ENCODE data around the gene WNK3.
"Not testable (repeated sequence)": the region's sequence is repeated elsewhere in the genome, so short reads cannot be mapped to it uniquely, and the experiment has no call there.

WNK3 gene
- 1.9 to 3.2 (median 2.8) reads per million in 3 experiments for total RNA-seq

GRCh38 chrX:54357414-54358377 lies at the start of gene WNK3:
WNK3 (minus strand) TSS chrX:54358046.
- DNase-seq: peak; percentile 15

DNA sequence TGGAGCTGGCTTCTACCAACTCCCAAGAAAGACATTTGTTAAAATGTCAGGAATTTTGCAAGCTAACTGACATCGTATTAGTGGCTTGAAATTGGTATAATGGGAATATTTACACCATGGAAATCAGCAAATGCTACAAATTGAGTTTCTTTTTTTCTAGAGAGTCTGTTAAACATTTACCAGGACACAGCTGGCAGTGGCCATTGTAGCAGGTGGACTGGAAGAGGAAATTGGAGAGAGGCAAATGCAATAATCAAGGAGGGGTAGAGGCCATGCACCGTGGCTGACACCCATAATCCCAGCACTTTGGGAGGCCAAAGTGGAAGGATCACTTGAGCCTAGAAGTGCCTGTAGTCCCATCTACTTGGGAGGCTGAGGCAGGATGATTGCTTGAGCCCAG lies 49.4 kb upstream of the WNK3 start:
- DNase-seq: no peak

DNA sequence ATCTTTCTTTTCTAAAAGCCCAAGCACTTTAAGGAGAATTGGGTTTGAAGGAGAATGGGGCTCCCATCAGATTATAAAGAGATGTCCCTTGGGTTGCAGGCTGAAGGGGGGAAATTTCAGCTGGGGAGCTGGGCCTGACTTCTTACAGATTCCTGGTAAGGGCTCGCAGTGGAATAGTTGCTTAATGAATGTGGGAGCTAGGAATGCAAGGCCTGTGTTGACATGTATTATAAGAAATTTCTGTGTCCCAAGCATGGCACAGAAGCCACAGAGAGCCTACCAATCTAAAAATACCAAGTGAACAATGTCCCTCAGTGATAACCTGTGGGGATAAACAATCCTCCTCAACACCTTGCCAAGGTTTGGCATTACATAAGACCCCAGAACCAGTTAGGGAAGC lies 39.3 kb upstream of the WNK3 start:
- DNase-seq: no peak

GRCh38 chrX:54386314-54386713 lies 28.5 kb upstream of the WNK3 start:
- DNase-seq: no peak

DNA sequence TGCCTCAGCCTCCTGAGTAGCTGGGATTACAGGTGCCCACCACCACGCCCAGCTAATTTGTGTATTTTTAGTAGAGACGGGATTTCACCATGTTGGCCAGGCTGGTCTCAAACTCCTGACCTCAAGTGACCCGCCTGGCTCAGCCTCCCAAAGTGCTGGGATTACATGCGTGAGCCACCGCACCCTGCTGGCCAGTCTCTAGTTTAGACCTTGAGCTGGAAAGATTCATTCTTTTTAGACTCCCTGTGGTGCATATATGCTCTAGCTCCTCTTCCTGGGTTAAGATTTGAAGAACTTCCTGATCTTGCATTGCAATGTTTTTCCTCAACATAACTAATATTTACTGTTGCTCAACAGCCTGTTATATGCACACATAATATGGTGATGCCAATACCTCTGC lies 26.8 kb upstream of the WNK3 start:
- DNase-seq: not testable (repeated sequence)

- no peak for DNase-seq
Measured at GRCh38 chrX:54359408-54359807, 1.6 kb upstream of the WNK3 start.

- DNase-seq: peak; percentile 30
Measured at GRCh38 chrX:54358424-54359211, 772 bp upstream of the WNK3 start.

DNA sequence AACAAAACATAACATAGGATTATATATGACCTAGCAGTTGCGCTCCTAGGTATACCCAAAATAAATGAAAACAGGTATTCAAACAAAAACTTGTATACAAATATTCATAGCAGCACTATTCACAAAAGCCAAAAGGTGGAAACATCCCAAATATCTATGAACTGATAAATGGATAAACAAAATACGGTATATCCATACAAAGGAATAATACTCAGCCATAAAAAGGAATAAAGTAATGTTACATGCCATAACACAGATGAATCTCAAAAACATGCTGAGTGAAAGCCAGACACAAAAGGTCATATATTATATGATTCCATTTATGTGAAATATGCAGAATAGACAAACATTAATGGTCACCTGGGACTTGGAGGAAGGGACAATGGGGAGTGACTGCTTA lies 5.2 kb downstream of the WNK3 start:
- no peak for DNase-seq

GRCh38 chrX:54337383-54337782 lies 20.5 kb downstream of the WNK3 start:
- DNase-seq: not testable (repeated sequence)

GRCh38 chrX:54325077-54325476 lies 32.8 kb downstream of the WNK3 start:
- DNase-seq: no peak

- DNase-seq: no peak
Measured at GRCh38 chrX:54320067-54320466, 37.8 kb downstream of the WNK3 start.

GRCh38 chrX:54306379-54306778 lies 51.5 kb downstream of the WNK3 start:
- DNase-seq: no peak

- DNase-seq: no peak
Measured at GRCh38 chrX:54301516-54301915, 56.3 kb downstream of the WNK3 start.

DNA sequence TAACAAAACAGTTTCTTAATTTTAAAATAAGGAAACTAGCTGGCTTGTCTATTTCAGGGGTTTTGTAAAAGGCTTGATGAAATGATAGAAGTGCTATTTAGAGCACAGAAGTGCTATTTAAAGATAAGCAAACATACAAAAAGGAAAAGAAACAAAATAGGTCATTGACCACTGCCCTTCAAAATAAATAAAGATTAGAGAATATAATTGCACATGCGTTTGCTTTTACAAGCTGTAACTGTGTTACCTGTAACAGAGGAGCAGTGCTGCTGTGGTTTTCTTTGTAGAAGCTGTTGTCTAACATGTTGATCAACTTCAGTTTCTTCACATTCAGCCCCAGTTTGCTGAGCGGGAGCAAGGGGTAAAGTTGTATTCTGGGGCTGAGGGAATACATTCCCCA lies 63.5 kb downstream of the WNK3 start:
- no peak for DNase-seq

DNA sequence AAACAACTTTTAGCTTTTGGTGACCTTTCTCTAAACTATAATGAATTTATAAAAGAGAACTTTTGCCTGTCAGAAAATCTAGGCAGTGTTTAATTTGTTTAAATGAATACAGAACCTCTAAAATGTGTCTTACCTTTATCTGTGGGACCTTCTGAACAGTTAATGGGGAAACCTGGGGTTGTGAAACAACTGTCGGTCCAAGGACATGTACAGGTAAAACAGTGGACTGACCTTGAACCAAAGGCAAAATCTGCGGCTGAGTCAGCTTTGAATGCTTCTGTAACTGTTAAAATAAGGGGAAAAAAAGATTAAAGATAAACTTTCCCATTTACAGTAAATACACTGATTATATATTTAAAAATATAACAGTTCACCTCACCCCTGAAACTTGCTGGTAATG lies 65.1 kb downstream of the WNK3 start:
- DNase-seq: no peak

DNA sequence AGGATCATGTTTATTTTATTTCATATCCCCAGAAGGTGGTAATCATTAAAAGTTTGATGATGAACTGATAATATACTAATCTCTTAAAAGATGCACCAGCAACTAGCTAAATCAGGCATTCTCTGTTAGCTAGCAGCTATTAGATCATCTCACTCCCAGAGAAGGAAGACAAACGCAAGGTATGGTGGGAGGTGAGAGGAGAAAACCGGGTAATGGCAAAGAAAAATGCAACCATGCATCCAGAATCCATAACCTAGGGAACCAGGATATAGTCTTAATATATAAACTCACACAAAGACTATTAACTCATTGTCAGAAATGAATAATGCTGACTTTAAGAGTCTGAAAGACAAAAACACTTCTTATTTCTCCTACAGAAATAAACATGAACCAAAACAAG lies 66.1 kb downstream of the WNK3 start:
- DNase-seq: no peak

DNA sequence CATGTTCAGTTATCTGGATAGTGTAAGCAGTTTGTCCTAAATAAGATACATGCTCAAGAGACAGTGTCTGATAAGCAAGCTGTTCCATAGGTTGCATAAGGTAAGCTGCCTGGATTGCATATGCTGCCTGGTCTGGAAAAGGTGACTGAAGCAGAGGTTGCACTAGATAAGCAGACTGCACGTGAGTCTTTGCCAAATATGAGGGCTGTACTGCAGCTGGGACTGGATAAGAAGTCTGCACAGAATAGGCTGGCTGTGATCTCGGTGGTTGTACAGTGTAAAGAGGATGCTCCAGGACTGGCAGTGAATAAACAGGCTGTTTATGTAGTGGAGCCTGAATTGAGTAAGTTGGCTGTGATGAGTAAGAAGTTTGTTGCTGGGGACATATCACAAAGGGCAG lies 68.9 kb downstream of the WNK3 start:
- no peak for DNase-seq

GRCh38 chrX:54288277-54288676 lies 69.6 kb downstream of the WNK3 start:
- no peak for DNase-seq

GRCh38 chrX:54281676-54282075 lies 76.2 kb downstream of the WNK3 start:
- DNase-seq: no peak

DNA sequence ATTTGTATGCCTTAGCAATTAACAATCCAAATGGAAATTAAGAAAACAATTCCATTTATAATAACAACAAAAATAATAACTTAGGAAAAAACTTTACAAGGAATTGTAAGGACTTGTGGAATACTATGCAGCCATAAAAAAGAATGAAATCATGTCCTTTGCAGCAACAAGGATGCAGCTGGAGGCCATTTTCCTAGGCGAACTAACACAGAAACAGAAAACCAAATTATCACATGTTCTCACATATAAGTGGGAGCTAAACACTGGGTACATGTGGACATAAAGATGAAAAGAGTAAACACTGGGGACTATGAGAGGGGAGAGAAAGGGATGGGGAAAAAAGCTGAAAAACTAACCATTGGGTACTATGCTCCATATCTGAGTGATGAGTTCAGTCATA lies 77.4 kb downstream of the WNK3 start:
- no peak for DNase-seq

DNA sequence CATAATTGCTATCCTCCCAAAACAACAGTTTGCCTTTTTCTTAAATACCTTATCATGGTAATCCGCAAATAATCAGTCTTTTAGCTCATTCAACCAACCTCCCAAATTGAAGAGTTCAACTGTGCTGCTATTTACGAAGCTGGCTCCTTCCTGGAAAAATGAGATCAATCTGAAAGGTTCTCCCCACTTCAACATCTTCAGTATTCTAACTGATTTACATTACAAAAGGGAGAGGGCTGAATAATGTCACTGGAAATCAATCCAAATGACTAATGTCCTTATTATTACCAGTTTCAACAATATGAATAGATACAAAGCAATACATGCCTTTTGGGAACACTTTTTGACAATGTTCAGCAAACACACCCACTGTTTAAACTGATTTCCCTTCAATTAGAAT lies 86.2 kb downstream of the WNK3 start:
- DNase-seq: no peak

GRCh38 chrX:54248309-54248708 lies 109.5 kb downstream of the WNK3 start:
- DNase-seq: peak; percentile 1

DNA sequence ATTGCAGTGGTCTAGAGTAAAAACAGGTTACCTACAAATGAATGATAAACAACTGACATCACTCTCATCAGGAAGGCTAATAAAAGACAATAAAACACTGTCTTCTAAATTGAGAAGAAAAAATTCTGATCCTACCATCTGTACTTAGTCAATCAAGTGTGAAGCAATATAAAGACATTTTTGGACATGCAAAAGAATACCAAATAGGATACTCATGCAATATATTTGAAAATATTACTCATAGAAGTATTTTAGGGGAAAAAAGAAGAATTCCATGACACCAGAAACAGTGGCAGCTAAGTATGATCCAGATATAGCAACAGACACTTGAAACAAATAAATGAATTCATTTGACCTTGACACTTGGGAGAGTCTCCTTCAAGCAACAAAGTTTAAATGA lies 111.0 kb downstream of the WNK3 start:
- no peak for DNase-seq

GRCh38 chrX:54238588-54238987 lies 119.3 kb downstream of the WNK3 start:
- DNase-seq: no peak
